ENCODE results near the gene RBP4.

- TF ChIP-seq BHLHE40 (IDR thresholded peaks at IDR 0.05; ENCODE audit: borderline replicate concordance): no peak
- no peak for TF ChIP-seq HDGF (IDR thresholded peaks at IDR 0.05; ENCODE audit: borderline replicate concordance)
- no peak for TF ChIP-seq FOXK2 (IDR thresholded peaks at IDR 0.05)
- TF ChIP-seq SUZ12 (IDR thresholded peaks at IDR 0.05): no peak
- TF ChIP-seq TARDBP (IDR thresholded peaks at IDR 0.05): no peak
- TF ChIP-seq ARNT (IDR thresholded peaks at IDR 0.05): no peak
- TF ChIP-seq SP1 (IDR thresholded peaks at IDR 0.05): no peak
- TF ChIP-seq ZNF384 (IDR thresholded peaks at IDR 0.05): no peak
- no peak for TF ChIP-seq LEF1 (IDR thresholded peaks at IDR 0.05; ENCODE audit: borderline replicate concordance)
- no peak for TF ChIP-seq L3MBTL2 (conservative IDR thresholded peaks at IDR 0.05)
- TF ChIP-seq FOXM1 (IDR thresholded peaks at IDR 0.05; ENCODE audit: borderline replicate concordance): no peak
- TF ChIP-seq NFRKB (IDR thresholded peaks at IDR 0.05): no peak
Observed at GRCh38 chr10:93628858-93629257, 27.8 kb upstream of the RBP4 start.

All from HEK293T (cell line).